ENCODE measurements around the gene ADAP1. TPM values are rescaled to one million over a fixed set of nuclear protein-coding genes. Genes with fewer than 3 reads are reported as not detected.

ADAP1 gene
- total RNA-seq, 1 donor, result 1.3 TPM

DNA sequence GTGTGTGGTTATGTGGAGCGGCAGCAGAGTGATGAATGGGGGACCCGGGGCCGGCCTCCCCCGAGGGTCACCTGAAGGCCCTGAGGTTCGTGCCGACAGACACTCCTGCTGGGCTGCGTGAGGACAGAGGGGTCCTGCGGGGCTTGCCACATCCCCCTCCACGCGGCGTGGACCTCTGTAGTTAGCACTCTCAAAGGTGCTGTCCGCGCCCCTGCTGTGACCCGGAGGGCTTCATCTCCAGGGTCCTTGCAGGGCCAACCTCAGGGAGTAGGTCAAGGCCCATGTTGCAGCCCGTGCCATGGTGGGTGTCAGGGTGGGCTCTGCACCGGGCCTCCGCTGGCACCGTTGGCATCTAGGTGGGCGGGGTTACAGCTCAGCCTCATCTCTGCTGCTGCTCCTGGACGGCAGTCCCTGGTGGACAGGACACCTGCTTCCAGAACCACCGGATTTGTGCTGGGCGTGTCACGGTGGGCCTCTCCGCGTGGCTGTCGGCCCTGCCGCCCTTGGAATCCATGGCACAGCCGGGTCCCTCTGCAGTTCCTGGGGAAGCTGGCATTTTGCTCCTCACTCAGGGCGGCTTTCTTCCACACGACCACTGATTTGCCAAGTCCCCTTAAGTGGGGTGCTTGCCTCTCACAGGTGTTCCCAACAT, 97.9 kb downstream of the ADAP1 start:
- TF ChIP-seq, protein P1, sequence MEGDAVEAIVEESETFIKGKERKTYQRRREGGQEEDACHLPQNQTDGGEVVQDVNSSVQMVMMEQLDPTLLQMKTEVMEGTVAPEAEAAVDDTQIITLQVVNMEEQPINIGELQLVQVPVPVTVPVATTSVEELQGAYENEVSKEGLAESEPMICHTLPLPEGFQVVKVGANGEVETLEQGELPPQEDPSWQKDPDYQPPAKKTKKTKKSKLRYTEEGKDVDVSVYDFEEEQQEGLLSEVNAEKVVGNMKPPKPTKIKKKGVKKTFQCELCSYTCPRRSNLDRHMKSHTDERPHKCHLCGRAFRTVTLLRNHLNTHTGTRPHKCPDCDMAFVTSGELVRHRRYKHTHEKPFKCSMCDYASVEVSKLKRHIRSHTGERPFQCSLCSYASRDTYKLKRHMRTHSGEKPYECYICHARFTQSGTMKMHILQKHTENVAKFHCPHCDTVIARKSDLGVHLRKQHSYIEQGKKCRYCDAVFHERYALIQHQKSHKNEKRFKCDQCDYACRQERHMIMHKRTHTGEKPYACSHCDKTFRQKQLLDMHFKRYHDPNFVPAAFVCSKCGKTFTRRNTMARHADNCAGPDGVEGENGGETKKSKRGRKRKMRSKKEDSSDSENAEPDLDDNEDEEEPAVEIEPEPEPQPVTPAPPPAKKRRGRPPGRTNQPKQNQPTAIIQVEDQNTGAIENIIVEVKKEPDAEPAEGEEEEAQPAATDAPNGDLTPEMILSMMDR (IDR thresholded peaks at IDR 0.05; ENCODE audit: insufficient read depth, low read depth, low read length), result no peak
- H3K4me3 ChIP-seq (ENCODE audit: low read depth, low read length), result no peak overlapping the region
- DNase-seq (ENCODE audit: low read depth), result no peak

DNA sequence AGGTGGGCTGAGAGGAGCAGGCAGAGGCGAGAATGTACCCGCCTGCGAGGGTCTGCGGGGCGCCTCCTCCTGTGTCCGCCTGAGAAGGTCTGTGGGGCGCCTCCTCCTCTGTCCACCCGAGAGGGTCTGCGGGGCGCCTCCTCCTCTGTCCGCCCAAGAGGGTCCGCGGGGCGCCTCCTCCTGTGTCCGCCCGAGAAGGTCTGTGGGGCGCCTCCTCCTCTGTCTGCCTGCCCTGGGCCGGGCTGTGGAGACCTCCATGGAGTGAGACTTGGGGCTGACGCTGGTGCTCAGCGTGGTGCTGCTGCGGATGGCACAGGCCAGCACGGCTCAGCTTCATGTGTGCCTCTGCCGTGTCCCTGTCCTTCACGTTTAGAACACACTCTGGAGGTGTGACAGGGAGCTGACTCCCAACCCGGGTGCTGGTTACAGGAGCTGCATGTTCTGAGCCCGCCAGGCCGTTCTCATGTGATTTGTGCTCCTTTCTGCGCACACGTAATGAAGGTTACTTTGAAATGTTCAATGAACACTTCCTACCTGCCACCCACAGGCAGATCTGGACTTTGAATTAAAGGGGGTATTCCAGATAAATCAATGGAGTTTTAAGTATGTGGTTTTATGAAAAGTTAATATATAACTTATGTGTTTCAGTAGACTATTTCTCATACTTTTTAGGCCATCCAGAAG, 98.7 kb downstream of the ADAP1 start:
- TF ChIP-seq, protein P1 (IDR thresholded peaks at IDR 0.05; ENCODE audit: insufficient read depth, low read depth, low read length), result no peak
- H3K4me3 ChIP-seq (ENCODE audit: low read depth, low read length), result no peak overlapping the region
- DNase-seq (ENCODE audit: low read depth), result no peak

DNA sequence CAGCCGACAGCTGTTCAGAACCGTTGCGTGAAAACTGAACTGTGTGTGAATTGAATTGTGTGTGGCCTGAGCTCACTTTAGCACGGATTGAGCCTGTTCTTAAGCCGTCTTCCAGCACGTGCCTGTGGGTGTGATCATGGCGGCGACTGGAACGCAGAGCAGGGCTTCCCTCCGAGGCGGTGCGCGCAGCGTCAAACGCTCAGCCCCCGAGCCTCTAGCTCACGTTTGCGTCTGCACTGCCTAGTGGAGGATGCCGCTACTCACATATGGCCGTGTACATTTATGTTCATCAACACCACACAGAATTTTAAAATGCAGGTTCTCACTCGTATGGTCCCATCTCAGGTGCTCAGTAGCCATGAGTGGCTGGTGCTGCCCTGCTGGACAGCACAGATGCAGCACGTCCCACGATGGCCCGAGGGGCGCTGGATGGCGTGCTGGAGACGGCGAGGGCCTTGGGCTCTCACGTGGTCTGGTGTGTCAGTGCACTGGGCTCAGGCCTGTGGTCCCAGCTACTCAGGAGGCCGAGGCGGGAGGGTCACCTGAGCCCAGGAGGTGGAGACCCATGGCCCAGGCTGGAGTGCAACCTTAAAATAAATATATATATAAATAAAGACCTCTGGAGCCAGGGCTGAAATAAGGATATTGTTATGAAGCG, 100.2 kb downstream of the ADAP1 start:
- no peak for DNase-seq (ENCODE audit: low read depth)
- no peak overlapping the region for H3K4me3 ChIP-seq (ENCODE audit: low read depth, low read length)
- TF ChIP-seq, protein P1 (IDR thresholded peaks at IDR 0.05; ENCODE audit: insufficient read depth, low read depth, low read length), result no peak

DNA sequence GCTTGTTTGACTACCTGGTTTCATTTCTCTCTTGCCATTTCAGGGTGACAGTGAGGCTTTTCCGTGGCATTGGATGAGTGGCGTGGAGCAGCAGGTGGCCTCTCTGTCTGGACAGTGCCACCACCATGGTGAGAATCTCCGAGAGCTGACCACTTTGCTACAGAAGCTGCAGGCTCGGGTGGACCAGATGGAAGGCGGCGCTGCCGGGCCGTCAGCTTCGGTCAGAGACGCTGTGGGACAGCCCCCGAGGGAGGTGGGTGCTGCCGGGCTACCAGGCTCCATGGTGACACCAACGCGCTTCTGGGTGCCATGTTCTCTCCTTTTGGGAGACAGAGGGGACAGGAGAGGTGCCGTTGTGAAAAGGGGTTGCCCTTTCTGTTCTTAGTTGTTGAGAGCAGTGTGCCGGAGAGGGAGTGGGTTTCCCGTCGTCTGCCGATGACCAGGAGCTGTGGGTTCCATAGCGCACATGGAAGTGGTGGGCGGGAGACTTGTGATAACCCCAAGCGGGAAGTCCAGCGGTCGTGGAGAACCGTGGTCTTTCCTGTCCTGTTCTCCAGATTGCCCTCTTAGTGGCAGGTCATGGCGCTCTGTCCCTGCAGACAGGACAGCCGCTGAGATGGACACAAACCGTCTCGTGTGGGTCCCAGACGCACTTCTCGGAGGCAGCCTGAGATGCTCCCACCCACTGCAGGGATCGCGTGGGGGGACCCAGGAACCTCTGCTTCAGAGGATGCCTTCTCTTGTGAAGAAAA, 100.9 kb downstream of the ADAP1 start:
- TF ChIP-seq, protein P1 (IDR thresholded peaks at IDR 0.05; ENCODE audit: insufficient read depth, low read depth, low read length), result no peak
- DNase-seq (ENCODE audit: low read depth), result no peak
- no peak overlapping the region for H3K4me3 ChIP-seq (ENCODE audit: low read depth, low read length)

DNA sequence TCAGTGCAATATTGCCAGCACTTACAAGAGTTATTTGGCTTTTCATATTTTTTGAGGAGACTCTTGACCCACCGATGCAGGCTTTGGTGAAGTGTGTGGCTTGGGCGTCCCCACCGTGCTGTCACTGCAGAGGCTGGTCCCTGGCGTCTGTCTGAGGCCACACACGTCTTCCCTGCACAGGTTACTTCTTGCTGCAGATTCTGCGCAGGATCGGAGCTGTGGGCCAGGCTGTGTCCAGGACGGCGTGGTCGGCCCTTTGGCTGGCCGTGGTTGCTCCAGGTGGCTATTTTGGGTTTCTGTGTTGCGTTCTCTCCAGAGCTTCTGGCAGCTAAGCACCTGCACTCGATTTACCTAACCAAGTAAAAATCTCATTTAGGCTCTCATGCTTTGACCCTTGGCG, 103.3 kb downstream of the ADAP1 start:
- no peak for DNase-seq (ENCODE audit: low read depth)
- H3K4me3 ChIP-seq (ENCODE audit: low read depth, low read length), result no peak overlapping the region
- TF ChIP-seq, protein P1 (IDR thresholded peaks at IDR 0.05; ENCODE audit: insufficient read depth, low read depth, low read length), result no peak

DNA sequence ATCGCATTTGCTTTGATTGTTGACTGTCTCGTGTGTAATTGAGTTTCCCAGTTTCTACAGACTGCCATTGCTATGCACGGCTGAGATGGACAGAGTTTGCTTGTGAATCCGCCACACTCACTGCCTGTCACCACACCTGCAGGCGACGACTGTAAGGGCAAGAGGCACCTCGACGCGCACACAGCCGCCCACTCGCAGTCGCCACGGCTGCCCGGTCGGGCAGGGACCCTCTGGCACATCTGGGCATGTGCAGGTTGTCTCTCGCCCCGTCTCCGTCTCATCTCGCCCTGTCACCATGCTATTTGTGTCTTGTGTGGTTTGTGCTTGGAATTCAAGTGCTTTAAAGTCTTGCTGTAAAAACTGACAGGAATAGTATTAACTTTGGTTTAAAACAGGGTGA, 104.7 kb downstream of the ADAP1 start:
- H3K4me3 ChIP-seq (ENCODE audit: low read depth, low read length), result no peak overlapping the region
- no peak for DNase-seq (ENCODE audit: low read depth)
- TF ChIP-seq, protein P1 (IDR thresholded peaks at IDR 0.05; ENCODE audit: insufficient read depth, low read depth, low read length), result no peak

All from fibroblast of villous mesenchyme (primary cell).